ENCODE results near the gene PRKCA.
"Not testable (repeated sequence)": the region's sequence is repeated elsewhere in the genome, so short reads cannot be mapped to it uniquely, and the experiment has no call there.

PRKCA gene

DNA sequence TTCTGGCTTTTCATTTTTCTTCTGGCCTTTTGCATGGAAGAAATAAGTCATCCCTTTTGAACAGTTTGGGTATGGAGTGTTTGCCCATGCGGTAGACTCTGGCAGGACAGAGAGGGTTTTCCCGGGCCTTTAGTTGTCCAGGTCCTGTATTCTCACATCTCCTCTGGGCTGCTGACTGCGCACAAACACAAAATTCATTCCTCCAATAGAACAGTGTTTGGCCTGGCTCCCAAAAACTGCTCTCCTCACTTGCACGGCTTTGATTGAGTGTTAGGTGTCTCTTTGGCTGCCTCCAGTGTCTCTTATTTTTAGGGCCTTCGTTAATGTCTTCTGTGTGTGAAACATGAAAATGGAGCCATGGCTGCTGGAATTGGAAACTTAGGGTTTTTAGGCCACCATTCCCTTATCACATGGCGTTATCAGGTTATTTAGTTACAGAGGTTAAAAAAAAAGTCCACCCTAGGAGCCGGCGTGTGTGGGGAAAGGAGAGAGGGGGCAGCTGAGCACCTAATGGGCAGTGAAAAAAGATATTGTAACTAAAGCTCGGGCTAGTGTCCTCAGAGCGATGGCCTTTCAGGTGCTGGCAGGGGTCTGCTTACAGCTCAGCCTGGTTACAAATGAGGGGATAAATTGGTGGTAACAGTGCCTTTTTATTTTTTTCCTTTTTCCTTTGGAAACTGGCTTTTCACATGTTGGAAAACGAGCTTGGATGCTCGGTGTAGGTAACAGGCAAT lies 47.3 kb downstream of the PRKCA start:
- in situ Hi-C loops (cut with MboI; ENCODE audit: low sequenced_read_pairs): no loop called here

DNA sequence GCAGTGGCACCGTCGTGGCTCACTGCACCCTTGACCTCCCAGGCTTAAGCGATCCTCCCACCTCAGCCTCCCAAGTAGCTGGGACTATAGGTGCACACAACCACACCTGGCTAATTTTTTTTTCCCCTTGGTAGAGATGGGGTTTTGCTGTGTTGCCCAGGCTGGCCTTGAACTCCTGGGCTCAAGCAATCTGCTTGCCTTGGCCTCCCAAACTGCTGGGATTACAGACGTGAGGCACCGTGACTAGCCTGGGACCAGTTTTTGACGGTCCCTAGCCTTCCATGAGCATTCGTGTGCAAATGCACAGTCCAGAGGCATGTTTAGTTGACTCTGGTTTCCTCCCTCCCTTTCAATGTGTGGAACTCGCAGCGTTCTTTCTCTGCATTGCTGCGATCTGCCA lies 48.2 kb downstream of the PRKCA start:
- in situ Hi-C loops (cut with MboI; ENCODE audit: low sequenced_read_pairs): not testable (repeated sequence)

GRCh38 chr17:66351033-66351432 lies 48.6 kb downstream of the PRKCA start:
- in situ Hi-C loops (cut with MboI; ENCODE audit: low sequenced_read_pairs): no loop called here

- in situ Hi-C loops (cut with MboI; ENCODE audit: low sequenced_read_pairs): no loop called here
Measured at GRCh38 chr17:66351701-66352100, 49.3 kb downstream of the PRKCA start.

- in situ Hi-C loops (cut with MboI; ENCODE audit: low sequenced_read_pairs): no loop called here
Measured at GRCh38 chr17:66353937-66354401, 51.6 kb downstream of the PRKCA start.

DNA sequence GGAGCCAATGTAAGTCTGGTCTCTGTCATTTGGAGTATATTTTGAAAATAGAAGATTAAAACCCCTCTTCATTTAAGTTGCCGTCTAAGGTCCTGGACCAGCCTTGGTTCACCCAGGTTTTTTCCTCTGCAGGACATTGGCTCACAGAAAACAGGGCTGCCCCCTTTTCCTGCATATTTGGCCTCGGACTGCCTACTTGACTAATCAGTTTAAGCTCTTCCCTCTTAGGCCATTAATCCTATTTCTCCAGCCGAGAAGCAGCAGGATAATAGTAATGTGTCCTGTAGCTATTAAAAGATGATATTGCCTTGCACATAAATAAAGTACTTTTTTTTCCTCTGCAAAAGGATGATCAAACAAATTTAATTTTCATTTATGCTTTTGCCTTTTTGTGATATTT lies 52.1 kb downstream of the PRKCA start:
- in situ Hi-C loops (cut with MboI; ENCODE audit: low sequenced_read_pairs): no loop called here

- in situ Hi-C loops (cut with MboI; ENCODE audit: low sequenced_read_pairs): no loop called here
Measured at GRCh38 chr17:66354981-66355380, 52.6 kb downstream of the PRKCA start.

GRCh38 chr17:66355510-66355909 lies 53.1 kb downstream of the PRKCA start:
- in situ Hi-C loops (cut with MboI; ENCODE audit: low sequenced_read_pairs): no loop called here

- in situ Hi-C loops (cut with MboI; ENCODE audit: low sequenced_read_pairs): no loop called here
Measured at GRCh38 chr17:66357037-66357436, 54.6 kb downstream of the PRKCA start.

DNA sequence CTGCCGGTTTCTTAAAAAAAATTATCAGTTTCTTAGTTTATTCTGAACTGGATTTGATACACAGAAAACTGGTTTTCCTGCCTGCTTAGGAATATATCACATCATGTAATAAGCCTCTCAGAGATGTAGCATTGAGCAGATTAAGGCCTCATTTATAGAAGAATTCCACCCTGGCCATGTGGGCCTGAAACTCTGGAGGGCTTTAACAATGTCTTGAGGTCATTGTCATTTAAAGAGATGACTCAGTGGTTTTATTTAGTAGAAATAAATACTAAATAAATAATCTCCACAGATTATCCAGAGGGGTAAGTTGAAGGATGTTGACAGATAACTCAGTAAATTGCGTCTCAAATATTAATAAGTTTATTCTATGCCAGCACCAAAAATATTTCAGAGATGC lies 56.9 kb downstream of the PRKCA start:
- in situ Hi-C loops (cut with MboI; ENCODE audit: low sequenced_read_pairs): no loop called here

DNA sequence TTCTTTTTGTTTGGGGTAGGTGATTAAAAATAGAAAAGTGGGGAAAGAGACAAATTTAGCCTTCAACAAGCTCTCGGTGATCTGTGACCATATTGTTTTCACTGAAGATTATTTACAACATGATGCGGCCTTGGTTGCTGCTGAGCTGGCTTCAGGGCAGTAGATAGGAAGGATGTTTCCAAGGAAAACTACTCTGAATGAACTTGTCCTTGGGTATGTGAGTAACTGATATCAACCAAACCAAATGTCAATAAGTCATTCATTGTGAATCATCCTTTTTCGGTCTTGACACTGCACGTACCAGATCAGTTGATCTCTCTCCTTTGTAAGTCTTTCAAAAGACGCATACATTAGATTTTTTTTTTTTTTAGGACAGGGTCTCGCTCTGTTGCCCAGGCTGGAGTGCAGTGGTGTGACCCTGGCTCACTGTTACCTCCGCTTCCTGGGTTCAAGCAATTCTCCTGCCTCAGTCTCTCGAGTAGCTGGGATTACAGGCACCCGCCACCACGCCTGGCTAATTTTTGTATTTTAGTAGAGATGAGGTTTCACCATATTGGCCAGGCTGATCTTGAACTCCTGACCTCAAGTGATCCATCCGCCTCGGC lies 58.6 kb downstream of the PRKCA start:
- in situ Hi-C loops (cut with MboI; ENCODE audit: low sequenced_read_pairs): not testable (repeated sequence)

GRCh38 chr17:66364508-66364907 lies 62.1 kb downstream of the PRKCA start:
- in situ Hi-C loops (cut with MboI; ENCODE audit: low sequenced_read_pairs): no loop called here

DNA sequence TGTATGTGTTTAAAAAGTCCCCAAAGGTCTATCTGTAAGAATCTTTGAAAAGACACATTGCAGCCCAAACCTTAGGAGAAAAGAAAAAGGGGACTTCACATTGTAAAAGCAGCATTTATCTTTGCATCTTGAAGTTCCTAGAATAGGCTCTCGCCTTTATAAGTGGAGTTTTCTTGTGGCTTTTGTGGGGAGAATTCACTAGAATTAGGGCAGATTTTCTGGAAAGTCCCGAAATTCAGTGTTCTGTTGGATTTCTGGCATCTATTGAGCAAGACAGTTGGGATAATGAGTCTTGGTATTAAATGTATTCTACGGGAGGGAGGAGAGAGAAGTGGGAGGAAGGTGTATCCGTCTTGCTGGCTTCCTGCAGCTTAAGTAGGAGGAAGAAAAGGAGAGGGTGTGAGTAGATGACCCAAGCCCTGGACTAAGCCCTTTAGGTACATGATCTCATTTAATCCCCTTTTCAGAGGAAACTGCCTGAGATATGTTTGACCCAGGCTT lies 62.6 kb downstream of the PRKCA start:
- in situ Hi-C loops (cut with MboI; ENCODE audit: low sequenced_read_pairs): no loop called here

DNA sequence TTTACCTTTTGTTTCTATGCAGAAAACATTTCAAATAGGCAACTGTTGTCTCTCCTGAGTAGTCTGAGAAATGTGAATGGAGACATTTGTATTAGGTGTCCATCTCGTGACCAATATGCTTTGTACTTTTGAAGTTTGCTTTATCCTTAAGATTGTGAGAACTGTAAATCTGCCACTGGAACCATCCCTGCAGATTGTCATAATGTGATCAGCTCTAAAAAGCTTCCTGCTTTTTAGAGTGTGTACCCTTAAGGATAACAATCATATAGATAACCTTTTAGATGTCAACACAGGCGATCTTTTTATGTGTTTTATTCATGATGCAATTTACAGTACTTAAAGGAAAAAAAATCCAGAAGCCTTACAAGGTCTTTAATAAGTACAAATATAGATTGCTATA lies 63.5 kb downstream of the PRKCA start:
- in situ Hi-C loops (cut with MboI; ENCODE audit: low sequenced_read_pairs): no loop called here

- in situ Hi-C loops (cut with MboI; ENCODE audit: low sequenced_read_pairs): no loop called here
Measured at GRCh38 chr17:66367107-66367506, 64.7 kb downstream of the PRKCA start.

DNA sequence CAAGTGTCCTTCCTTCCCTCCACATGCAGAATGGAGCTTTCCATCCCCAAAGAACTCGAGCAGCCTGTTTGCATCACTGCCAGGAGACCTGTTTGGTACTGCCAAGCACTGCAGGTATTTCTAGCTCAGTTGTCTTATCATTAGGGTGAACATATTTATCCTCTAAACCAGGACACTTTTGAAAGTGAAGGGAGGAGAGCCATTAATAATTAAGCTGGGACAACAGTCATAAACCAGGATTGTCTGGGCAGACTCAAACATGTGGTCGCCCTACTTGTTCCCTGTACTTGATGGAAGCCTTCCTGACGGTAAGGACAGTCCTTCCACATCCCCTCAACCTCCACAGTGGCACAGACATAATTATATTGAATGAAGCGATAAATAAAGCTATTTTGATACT lies 67.4 kb downstream of the PRKCA start:
- in situ Hi-C loops (cut with MboI; ENCODE audit: low sequenced_read_pairs): no loop called here

DNA sequence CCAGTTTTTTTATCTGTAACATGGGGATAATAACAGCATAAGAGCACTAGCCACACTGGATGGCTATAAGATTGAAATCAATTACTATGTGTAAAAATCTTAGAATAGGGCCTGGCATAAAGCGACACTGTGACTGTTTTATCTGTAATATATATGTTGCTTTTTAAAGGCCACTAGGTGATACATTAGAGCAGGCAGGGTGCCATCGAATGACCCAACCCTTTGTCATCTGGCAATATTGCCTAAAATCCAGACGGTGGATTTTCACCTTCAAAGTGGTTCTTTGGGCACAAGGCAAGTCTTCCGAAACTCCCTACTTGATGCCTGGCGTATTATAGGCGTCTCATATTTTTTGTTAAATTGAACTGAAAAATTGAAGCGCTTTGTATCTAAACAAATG lies 69.1 kb downstream of the PRKCA start:
- in situ Hi-C loops (cut with MboI; ENCODE audit: low sequenced_read_pairs): no loop called here

- in situ Hi-C loops (cut with MboI; ENCODE audit: low sequenced_read_pairs): no loop called here
Measured at GRCh38 chr17:66372182-66372581, 69.8 kb downstream of the PRKCA start.

DNA sequence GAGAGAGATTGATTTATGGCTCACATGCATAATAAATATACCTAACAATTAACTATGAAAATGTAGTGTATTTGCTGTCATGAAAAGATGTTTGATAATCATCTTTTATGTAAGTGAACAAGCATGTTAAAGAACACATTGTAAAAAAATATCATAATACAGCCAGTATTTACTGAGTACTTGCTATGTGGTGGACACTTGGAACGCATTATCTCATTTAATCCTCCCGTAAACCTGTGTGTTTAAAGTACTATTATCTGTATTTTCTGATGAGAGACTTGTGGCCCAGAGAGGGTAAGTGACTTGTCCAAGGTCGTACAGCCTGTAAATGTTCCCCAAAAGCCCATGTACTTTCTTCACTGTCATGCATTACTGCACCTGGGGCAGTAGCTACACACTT lies 70.7 kb downstream of the PRKCA start:
- in situ Hi-C loops (cut with MboI; ENCODE audit: low sequenced_read_pairs): no loop called here

DNA sequence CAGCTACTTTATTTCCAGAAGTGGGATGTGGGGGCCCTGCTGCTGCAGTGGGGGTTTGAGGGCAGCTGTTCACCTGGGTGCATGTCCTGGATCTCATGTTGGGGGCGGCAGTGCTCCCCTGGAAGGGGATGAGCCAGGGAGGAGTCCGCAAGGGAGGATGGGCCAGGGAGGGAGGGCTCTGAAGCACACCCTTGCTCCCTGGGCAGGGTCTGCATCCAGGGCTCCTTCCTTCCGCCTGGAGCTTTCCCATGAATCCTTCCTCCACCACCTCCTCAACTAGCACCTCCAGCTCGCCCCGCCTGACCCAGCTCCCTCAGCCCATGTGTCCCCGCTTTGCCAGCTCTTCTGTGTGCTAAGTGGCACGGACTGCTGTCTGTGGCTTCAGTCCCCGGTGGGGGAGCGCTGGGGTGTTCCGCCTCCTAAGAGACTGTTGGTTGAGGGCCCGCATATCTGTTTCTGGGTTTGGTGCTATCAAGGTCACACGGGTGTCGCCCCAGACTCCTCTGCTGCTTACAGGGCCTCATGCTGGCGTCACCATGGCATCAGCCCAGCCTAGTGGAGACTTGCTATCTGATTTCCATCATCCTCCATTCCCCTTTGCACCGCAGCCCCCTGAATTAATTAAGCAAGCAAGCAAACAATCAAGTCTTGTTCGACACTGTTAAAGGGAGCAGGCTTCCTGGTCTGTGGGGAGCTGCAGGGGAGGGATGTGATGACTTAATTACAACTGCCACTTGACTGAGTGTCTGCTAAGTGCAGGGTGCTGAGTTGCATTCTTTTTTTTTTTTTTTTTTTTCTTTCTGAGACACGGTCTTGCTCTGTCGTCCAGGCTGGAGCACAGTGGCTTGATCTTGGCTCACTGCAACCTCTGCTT lies 71.8 kb downstream of the PRKCA start:
- in situ Hi-C loops (cut with MboI; ENCODE audit: low sequenced_read_pairs): no loop called here

DNA sequence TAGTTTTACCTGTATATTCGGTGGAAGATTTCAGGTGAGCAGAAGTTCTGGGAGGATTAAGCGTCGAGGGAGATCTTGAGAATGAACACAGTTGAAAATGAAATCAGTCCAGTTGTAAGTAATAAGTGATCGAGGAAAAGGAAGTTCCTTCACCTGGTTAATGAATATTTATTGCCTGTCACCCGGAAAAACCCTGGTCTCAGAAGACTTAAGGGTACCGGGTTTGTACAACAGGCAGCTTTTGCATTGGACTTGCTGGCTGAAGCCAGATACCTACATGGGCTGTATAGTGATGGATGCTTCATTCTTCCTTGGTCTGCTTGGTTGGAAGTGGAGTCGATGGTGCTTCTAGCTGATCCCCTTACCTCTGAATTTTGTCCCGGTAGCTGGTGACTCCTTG lies 72.7 kb downstream of the PRKCA start:
- in situ Hi-C loops (cut with MboI; ENCODE audit: low sequenced_read_pairs): no loop called here

GRCh38 chr17:66378296-66378695 lies 75.9 kb downstream of the PRKCA start:
- in situ Hi-C loops (cut with MboI; ENCODE audit: low sequenced_read_pairs): no loop called here

All from hTERT RPE-1 (cell line).